Keratinocyte (primary cell): ENCODE results near the gene GCHFR. TPM values are rescaled to one million over a fixed set of nuclear protein-coding genes. Genes with fewer than 3 reads are reported as not detected.

Experiments
- DNase-seq: peaks from one replicate; pipeline ENCODE4 v3.0.0-alpha.2; 2011; ENCODE audit warnings: low read depth, missing footprints, low spot score
- FAIRE-seq: peaks from 2 replicates; lab custom pipeline; 2011; peaks lifted over from hg19 to GRCh38; lab: Jason Lieb, UNC
- H2AFZ ChIP-seq: 2 replicates; pipeline ENCODE4 v1.6.0; 2012; ENCODE audit warnings: low read length, control low read depth, inconsistent platforms; ENCODE audit not compliant: control insufficient read depth
- H3K27ac ChIP-seq: 2 replicates; pipeline ENCODE4 v1.5.1; 2011; ENCODE audit warnings: low read length; ENCODE audit not compliant: control insufficient read depth, insufficient read depth
- H3K27me3 ChIP-seq: 3 replicates; pipeline ENCODE4 v1.6.0; 2011; ENCODE audit warnings: low read length; ENCODE audit not compliant: control insufficient read depth, insufficient read depth; ENCODE audit errors: extremely low read depth
- H3K36me3 ChIP-seq, 2 experiments: 2 replicates in 1 of 2; 3 replicates in 1 of 2; pipeline ENCODE4 v1.5.1; 2011; ENCODE audit warnings: low read length in 2 of 2, mild to moderate bottlenecking in 1 of 2; ENCODE audit not compliant: control insufficient read depth in 2 of 2, insufficient read depth in 2 of 2; ENCODE audit errors: extremely low read depth in 1 of 2
- H3K4me1 ChIP-seq: 3 replicates; pipeline ENCODE4 v1.5.1; 2011; ENCODE audit warnings: low read length; ENCODE audit not compliant: control insufficient read depth, insufficient read depth; ENCODE audit errors: extremely low read depth
- H3K4me2 ChIP-seq: 3 replicates; pipeline ENCODE4 v1.6.0; 2011; ENCODE audit warnings: low read depth, low read length; ENCODE audit not compliant: control insufficient read depth, insufficient read depth; ENCODE audit errors: extremely low read depth
- H3K4me3 ChIP-seq, 3 experiments: fragments of 200-600 bp in 1 of 3; sonication (generic) in 1 of 3; 2 replicates in 2 of 3; 3 replicates in 1 of 3; pipeline ENCODE4 v1.5.1; 2011 to 2016; ENCODE audit warnings: low read length in 3 of 3, mild to moderate bottlenecking in 3 of 3, control low read depth in 2 of 3, inconsistent platforms in 1 of 3, low read depth in 1 of 3, mixed read lengths in 1 of 3, mixed run types in 1 of 3, moderate library complexity in 1 of 3; ENCODE audit not compliant: control insufficient read depth in 2 of 3, insufficient read depth in 2 of 3; ENCODE audit errors: extremely low read depth in 1 of 3
- H3K79me2 ChIP-seq: 2 replicates; pipeline ENCODE4 v1.6.0; 2012; ENCODE audit warnings: low read length; ENCODE audit not compliant: control insufficient read depth, insufficient read depth
- H3K9ac ChIP-seq: 3 replicates; pipeline ENCODE4 v1.6.0; 2011; ENCODE audit warnings: low read length; ENCODE audit not compliant: control insufficient read depth, insufficient read depth; ENCODE audit errors: extremely low read depth
- H3K9me1 ChIP-seq: 3 replicates; pipeline ENCODE4 v1.6.0; 2011; ENCODE audit warnings: low read length; ENCODE audit not compliant: control insufficient read depth, insufficient read depth; ENCODE audit errors: extremely low read depth
- H3K9me3 ChIP-seq: 2 replicates; pipeline ENCODE4 v1.5.1; 2012; ENCODE audit warnings: low read depth, low read length; ENCODE audit not compliant: control insufficient read depth
- H4K20me1 ChIP-seq: 3 replicates; pipeline ENCODE4 v1.6.0; 2011; ENCODE audit warnings: low read length; ENCODE audit not compliant: control insufficient read depth, insufficient read depth; ENCODE audit errors: extremely low read depth
- CTCF ChIP-seq, 3 experiments: IDR thresholded peaks in 1 of 3; conservative IDR thresholded peaks in 1 of 3; optimal IDR thresholded peaks in 1 of 3; 2 replicates in 2 of 3; 3 replicates in 1 of 3; pipeline versions ENCODE3 to v1.5.1; 2011; ENCODE audit warnings: low read length in 3 of 3, mild to moderate bottlenecking in 3 of 3, moderate library complexity in 2 of 3, control low read depth in 1 of 3, inconsistent platforms in 1 of 3; ENCODE audit not compliant: insufficient read depth in 2 of 3; ENCODE audit errors: extremely low read depth in 1 of 3
- EZH2 ChIP-seq: IDR thresholded peaks from one replicate; pipeline ENCODE4 v1.6.1; 2012; ENCODE audit warnings: inconsistent platforms, mild to moderate bottlenecking, low read length, moderate library complexity
- dilution Hi-C: fragments of 300-500 bp; cut with MboI; formaldehyde crosslinking; loops from one replicate; pipeline ENCODE4 v1.7.0; 2020; ENCODE audit warnings: low sequenced_read_pairs; ENCODE audit not compliant: extremely low pct_ligation_motif_present
- polyA plus RNA-seq, 5 experiments: library from polyadenylated mRNA; depleted of rRNA in 3 of 5; stranded (reverse) in 3 of 5; stranded (forward) in 1 of 5; unstranded in 1 of 5; fragments of >200 nt; gene quantifications; 1 replicate in 1 of 5; 2 replicates in 3 of 5; 3 replicates in 1 of 5; pipeline versions ENCODE4 v1.2.1 to v1.2.3, GENCODE V29; 2011 to 2012; ENCODE audit warnings: missing spikeins in 2 of 5, low read depth in 1 of 5, low replicate concordance in 1 of 5

The GCHFR gene
- polyA plus RNA-seq, 1 donor (not counting 4 experiments of a cell fraction or from before 2014, with no cell fraction given): 2.7 TPM

GRCh38 chr15:40722934-40723333, 40.9 kb upstream of the GCHFR start:
- dilution Hi-C loops: no loop called here
- Histone ChIP-seq H2AFZ (no peak overlapping the region), H3K36me3 (peaks cover 0 to 4% of the 10 kb centered on the region in 2 experiments)

GRCh38 chr15:40723919-40724318, 39.9 kb upstream of the GCHFR start:
- no peaks in the 10 kb centered on the region for H3K79me2 ChIP-seq
- no peak overlapping the region for H3K27ac ChIP-seq
- no peaks in the 10 kb centered on the region for H3K9me3 ChIP-seq
- H2AFZ ChIP-seq: no peak overlapping the region
- H3K4me2 ChIP-seq: no peak overlapping the region
- H3K27me3 ChIP-seq: no peaks in the 10 kb centered on the region
- H3K4me3 ChIP-seq: no peak overlapping the region
- no peak for TF ChIP-seq EZH2
- TF ChIP-seq CTCF (optimal IDR thresholded peaks at IDR 0.05 in 1 of 3, IDR thresholded peaks at IDR 0.05 in 1 of 3, conservative IDR thresholded peaks at IDR 0.05 in 1 of 3; ENCODE audit: extremely low read depth in 1 of 3, insufficient read depth in 2 of 3, low read length in 3 of 3): no peak
- no peaks in the 10 kb centered on the region for H3K9me1 ChIP-seq
- FAIRE-seq (no peak), DNase-seq (no peak)
- no peak overlapping the region for H3K9ac ChIP-seq
- H3K36me3 ChIP-seq: no peaks in the 10 kb centered on the region
- no peaks in the 10 kb centered on the region for H4K20me1 ChIP-seq
- no peaks in the 10 kb centered on the region for H3K4me1 ChIP-seq
- dilution Hi-C loops: no loop called here

More at GRCh38 chr15:40722934-40723333, 40.9 kb upstream of the GCHFR start:
- no peaks in the 10 kb centered on the region for H3K27me3 ChIP-seq
- no peaks in the 10 kb centered on the region for H3K79me2 ChIP-seq
- H3K9ac ChIP-seq: no peak overlapping the region
- no peaks in the 10 kb centered on the region for H3K9me1 ChIP-seq
- H3K9me3 ChIP-seq: no peaks in the 10 kb centered on the region
- FAIRE-seq: no peak
- no peak overlapping the region for H3K4me3 ChIP-seq
- no peak overlapping the region for H3K4me2 ChIP-seq
- H4K20me1 ChIP-seq: no peaks in the 10 kb centered on the region
- no peak for DNase-seq
- no peaks in the 10 kb centered on the region for H3K4me1 ChIP-seq
- TF ChIP-seq EZH2: no peak
- H3K27ac ChIP-seq: no peak overlapping the region

GRCh38 chr15:40731034-40731433, 32.8 kb upstream of the GCHFR start:
- H3K27me3 ChIP-seq: no peaks in the 10 kb centered on the region
- H2AFZ ChIP-seq: no peak overlapping the region
- no peaks in the 10 kb centered on the region for H3K79me2 ChIP-seq
- no peaks in the 10 kb centered on the region for H4K20me1 ChIP-seq
- H3K27ac ChIP-seq: no peak overlapping the region
- TF ChIP-seq EZH2 (no peak), CTCF (optimal IDR thresholded peaks at IDR 0.05 in 1 of 3, IDR thresholded peaks at IDR 0.05 in 1 of 3, conservative IDR thresholded peaks at IDR 0.05 in 1 of 3; ENCODE audit: extremely low read depth in 1 of 3, insufficient read depth in 2 of 3, low read length in 3 of 3) (no peak)
- H3K9me3 ChIP-seq: no peaks in the 10 kb centered on the region
- DNase-seq (no peak), FAIRE-seq (no peak)
- H3K4me2 ChIP-seq: no peak overlapping the region
- no peaks in the 10 kb centered on the region for H3K4me1 ChIP-seq
- H3K9me1 ChIP-seq: no peaks in the 10 kb centered on the region
- no peak overlapping the region for H3K4me3 ChIP-seq
- no peak overlapping the region for H3K9ac ChIP-seq
- dilution Hi-C loops: no loop called here
- H3K36me3 ChIP-seq: peaks cover 11 to 15% of the 10 kb centered on the region in 2 experiments
